A549 (cell line): ENCODE results near the gene LACTB.

ENCODE experiments used
- CEBPB ChIP-seq, 2 experiments: fragments of >200 bp in 1 of 2; sonication (Bioruptor Twin) in 1 of 2; formaldehyde crosslinking in 1 of 2; IDR thresholded peaks; 2 replicates each; pipeline ENCODE4 v1.6.1; 2012 to 2016
- EP300 ChIP-seq, 2 experiments: fragments of >200 bp; sonication (Bioruptor Twin); formaldehyde crosslinking; IDR thresholded peaks; 2 replicates in 1 of 2; 3 replicates in 1 of 2; pipeline ENCODE4 v1.6.1; 2016 to 2017
- HDAC2 ChIP-seq: fragments of 200-600 bp; sonication (generic); IDR thresholded peaks from 2 replicates; pipeline ENCODE4 v1.6.1; 2016
- JUN ChIP-seq, 2 experiments: fragments of >200 bp; sonication (Bioruptor Twin); formaldehyde crosslinking; IDR thresholded peaks; 2 replicates in 1 of 2; 3 replicates in 1 of 2; pipeline ENCODE4 v1.6.1; 2016 to 2017
- JUNB ChIP-seq: fragments of >200 bp; sonication (Bioruptor Twin); formaldehyde crosslinking; IDR thresholded peaks from 2 replicates; pipeline ENCODE4 v1.6.1; 2016
- POLR2A ChIP-seq: IDR thresholded peaks from 2 replicates; pipeline ENCODE4 v1.6.1; 2012; ENCODE audit warnings: mild to moderate bottlenecking, low read length
- POLR2AphosphoS2 ChIP-seq: conservative IDR thresholded peaks from 2 replicates; pipeline ENCODE4 v1.6.1; 2012; ENCODE audit warnings: low read length, improper control_type of control experiment, inconsistent platforms
- RAD21 ChIP-seq, 2 experiments: fragments of >200 bp in 1 of 2; sonication (Bioruptor Twin) in 1 of 2; formaldehyde crosslinking in 1 of 2; IDR thresholded peaks in 1 of 2; conservative IDR thresholded peaks in 1 of 2; 2 replicates in 1 of 2; 3 replicates in 1 of 2; pipeline ENCODE4 v1.6.1; 2012 to 2018; ENCODE audit warnings: inconsistent platforms in 1 of 2
- RCOR1 ChIP-seq: fragments of 150-350 bp; IDR thresholded peaks from 2 replicates; pipeline ENCODE4 v1.6.1; 2014; ENCODE audit warnings: antibody characterized with exemption, low read length, low read depth
- USF2 ChIP-seq: fragments of 450-650 bp; IDR thresholded peaks from 2 replicates; pipeline ENCODE4 v1.6.1; 2014; ENCODE audit warnings: antibody characterized with exemption
- ZFP36 ChIP-seq: fragments of 450-650 bp; IDR thresholded peaks from 2 replicates; pipeline ENCODE4 v1.6.1; 2014; ENCODE audit warnings: borderline replicate concordance; ENCODE audit not compliant: partially characterized antibody
- TF ChIP-seq, protein P1 (sequence below): fragments of >200 bp; sonication (Bioruptor Twin); formaldehyde crosslinking; IDR thresholded peaks from 3 replicates; pipeline ENCODE4 v1.5.1; 2016
- TF ChIP-seq, protein P2 (sequence below): IDR thresholded peaks from 2 replicates; pipeline ENCODE4 v1.6.1; 2012; ENCODE audit warnings: low read depth, borderline replicate concordance

GRCh38 chr15:63122002-63122875 lies 578 bp downstream of the LACTB start:
- TF ChIP-seq RCOR1 (no peak), POLR2A (no peak), JUN (IDR thresholded peaks at IDR 0.05) (no peak; a peak in 1 of 5 replicates), HDAC2 (no peak), CEBPB (IDR thresholded peaks at IDR 0.05) (no peak), ZFP36 (no peak), JUNB (no peak), USF2 (no peak), POLR2AphosphoS2 (no peak), EP300 (IDR thresholded peaks at IDR 0.05) (no peak), RAD21 (conservative IDR thresholded peaks at IDR 0.05 in 1 of 2, IDR thresholded peaks at IDR 0.05 in 1 of 2) (peak in 1 of 2 experiments; percentile 39; a peak in 2 of 5 replicates)
- TF ChIP-seq, protein P1, sequence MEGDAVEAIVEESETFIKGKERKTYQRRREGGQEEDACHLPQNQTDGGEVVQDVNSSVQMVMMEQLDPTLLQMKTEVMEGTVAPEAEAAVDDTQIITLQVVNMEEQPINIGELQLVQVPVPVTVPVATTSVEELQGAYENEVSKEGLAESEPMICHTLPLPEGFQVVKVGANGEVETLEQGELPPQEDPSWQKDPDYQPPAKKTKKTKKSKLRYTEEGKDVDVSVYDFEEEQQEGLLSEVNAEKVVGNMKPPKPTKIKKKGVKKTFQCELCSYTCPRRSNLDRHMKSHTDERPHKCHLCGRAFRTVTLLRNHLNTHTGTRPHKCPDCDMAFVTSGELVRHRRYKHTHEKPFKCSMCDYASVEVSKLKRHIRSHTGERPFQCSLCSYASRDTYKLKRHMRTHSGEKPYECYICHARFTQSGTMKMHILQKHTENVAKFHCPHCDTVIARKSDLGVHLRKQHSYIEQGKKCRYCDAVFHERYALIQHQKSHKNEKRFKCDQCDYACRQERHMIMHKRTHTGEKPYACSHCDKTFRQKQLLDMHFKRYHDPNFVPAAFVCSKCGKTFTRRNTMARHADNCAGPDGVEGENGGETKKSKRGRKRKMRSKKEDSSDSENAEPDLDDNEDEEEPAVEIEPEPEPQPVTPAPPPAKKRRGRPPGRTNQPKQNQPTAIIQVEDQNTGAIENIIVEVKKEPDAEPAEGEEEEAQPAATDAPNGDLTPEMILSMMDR = no peak
- TF ChIP-seq, protein P2, sequence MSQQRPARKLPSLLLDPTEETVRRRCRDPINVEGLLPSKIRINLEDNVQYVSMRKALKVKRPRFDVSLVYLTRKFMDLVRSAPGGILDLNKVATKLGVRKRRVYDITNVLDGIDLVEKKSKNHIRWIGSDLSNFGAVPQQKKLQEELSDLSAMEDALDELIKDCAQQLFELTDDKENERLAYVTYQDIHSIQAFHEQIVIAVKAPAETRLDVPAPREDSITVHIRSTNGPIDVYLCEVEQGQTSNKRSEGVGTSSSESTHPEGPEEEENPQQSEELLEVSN = no peak
